Sigmoid colon (tissue), 4 donors: ENCODE results near the gene TRPV4.

Experiments
- CTCF ChIP-seq, 4 experiments: fragments of 450-650 bp in 3 of 4; fragments of 200-600 bp in 1 of 4; IDR thresholded peaks; one replicate each; pipeline ENCODE4 v1.5.1; 2016 to 2019; ENCODE audit warnings: antibody characterized with exemption in 4 of 4, mild to moderate bottlenecking in 3 of 4, moderate library complexity in 2 of 4
- EP300 ChIP-seq, 4 donors: sonication (generic); formaldehyde crosslinking; IDR thresholded peaks; one replicate each; pipeline ENCODE4 v1.6.1; 2017; ENCODE audit warnings: antibody characterized with exemption in 4 of 4
- POLR2AphosphoS5 ChIP-seq, 4 donors: sonication (generic); formaldehyde crosslinking; IDR thresholded peaks; one replicate each; pipeline ENCODE4 v1.6.1; 2017; ENCODE audit warnings: antibody characterized with exemption in 4 of 4

- TF ChIP-seq CTCF (IDR thresholded peaks at IDR 0.05) (peak in 1 of 4 experiments; percentile 51), EP300 (IDR thresholded peaks at IDR 0.05) (no peak), POLR2AphosphoS5 (IDR thresholded peaks at IDR 0.05) (no peak)
Measured at GRCh38 chr12:109880043-109880931, 47.1 kb upstream of the TRPV4 start, which contains the start of gene GLTP.
